ENCODE results near the gene NOL12. TPM values are rescaled to one million over a fixed set of nuclear protein-coding genes. Genes with fewer than 3 reads are reported as not detected.
A peak's percentile ranks its signal among the peaks of the same experiment; 100 is the strongest.

NOL12 gene
- total and polyA plus RNA-seq, 4 donors: 6.9 to 16.5 (median 11.4) TPM

GRCh38 chr22:37739611-37740049 is 53.5 kb downstream of the NOL12 start:
- Histone ChIP-seq H3K4me1 (ENCODE audit: control insufficient read depth in 4 of 4, insufficient read depth in 4 of 4, low read length in 3 of 4) (peaks cover 8 to 28% (median 14%) of the 10 kb centered on the region in 4 donors), H3K4me3 (ENCODE audit: low read depth in 1 of 3, low read length in 3 of 3) (no peak overlapping the region), H3K9me3 (ENCODE audit: control insufficient read depth in 4 of 4, low read length in 3 of 4) (no peaks in the 10 kb centered on the region), H3K27me3 (ENCODE audit: control insufficient read depth in 4 of 4, insufficient read depth in 4 of 4, low read length in 3 of 4) (no peaks in the 10 kb centered on the region), H3K9ac (ENCODE audit: low read depth in 1 of 2, low read length in 2 of 2) (no peak overlapping the region), H3K36me3 (ENCODE audit: control insufficient read depth in 4 of 4, insufficient read depth in 3 of 4, low read depth in 1 of 4, low read length in 3 of 4) (no peaks in the 10 kb centered on the region), H3K27ac (ENCODE audit: low read depth in 1 of 2, low read length in 2 of 2) (peak overlapping the region in 1 of 2 donors; percentile 47)
- no peak for TF ChIP-seq CTCF (IDR thresholded peaks at IDR 0.05; ENCODE audit: low read depth, low read length, missing input control)
- WGBS: 90% methylated on average over 17 of the region's 17 CpGs
- DNase-seq (ENCODE audit: low spot score): no peak

- Histone ChIP-seq H3K9me3 (ENCODE audit: control insufficient read depth in 4 of 4, low read length in 3 of 4) (no peaks in the 10 kb centered on the region), H3K4me1 (ENCODE audit: control insufficient read depth in 4 of 4, insufficient read depth in 4 of 4, low read length in 3 of 4) (peaks cover 6 to 25% (median 13%) of the 10 kb centered on the region in 4 donors)
Observed at GRCh38 chr22:37740455-37741311, 54.5 kb downstream of the NOL12 start.

More at GRCh38 chr22:37740455-37741311, 54.5 kb downstream of the NOL12 start:
- DNase-seq (ENCODE audit: low spot score): no peak
- Histone ChIP-seq H3K9ac (ENCODE audit: low read depth in 1 of 2, low read length in 2 of 2) (no peak overlapping the region), H3K4me3 (ENCODE audit: low read depth in 1 of 3, low read length in 3 of 3) (no peak overlapping the region), H3K27me3 (ENCODE audit: control insufficient read depth in 4 of 4, insufficient read depth in 4 of 4, low read length in 3 of 4) (no peaks in the 10 kb centered on the region), H3K27ac (ENCODE audit: low read depth in 1 of 2, low read length in 2 of 2) (no peak overlapping the region), H3K36me3 (ENCODE audit: control insufficient read depth in 4 of 4, insufficient read depth in 3 of 4, low read depth in 1 of 4, low read length in 3 of 4) (no peaks in the 10 kb centered on the region)
- 85% methylated on average over 22 of the region's 22 CpGs for WGBS
- TF ChIP-seq HNF4G (IDR thresholded peaks at IDR 0.05): no peak
- no peak for TF ChIP-seq RXRA (IDR thresholded peaks at IDR 0.05)
- no peak for TF ChIP-seq FOXA2 (IDR thresholded peaks at IDR 0.05)
- no peak for TF ChIP-seq JUND (IDR thresholded peaks at IDR 0.05)
- no peak for TF ChIP-seq YY1 (IDR thresholded peaks at IDR 0.05)
- no peak for TF ChIP-seq ATF3 (IDR thresholded peaks at IDR 0.05)
- TF ChIP-seq SP1 (IDR thresholded peaks at IDR 0.05): no peak
- no peak for TF ChIP-seq REST (IDR thresholded peaks at IDR 0.05)
- no peak for TF ChIP-seq TAF1 (conservative IDR thresholded peaks at IDR 0.05)
- TF ChIP-seq NR2F2 (IDR thresholded peaks at IDR 0.05): no peak
- no peak for TF ChIP-seq FOXA1 (IDR thresholded peaks at IDR 0.05)
- no peak for TF ChIP-seq RAD21 (IDR thresholded peaks at IDR 0.05)
- TF ChIP-seq CTCF (IDR thresholded peaks at IDR 0.05; ENCODE audit: low read depth, low read length, missing input control): no peak
- no peak for TF ChIP-seq GABPA (IDR thresholded peaks at IDR 0.05 in 1 of 2, conservative IDR thresholded peaks at IDR 0.05 in 1 of 2)
- TF ChIP-seq HNF4A (conservative IDR thresholded peaks at IDR 0.05): no peak
- no peak for TF ChIP-seq MAX (IDR thresholded peaks at IDR 0.05)
- TF ChIP-seq EGR1 (IDR thresholded peaks at IDR 0.05; ENCODE audit: low read depth in 2 of 2): no peak
- no peak for TF ChIP-seq ZBTB33 (IDR thresholded peaks at IDR 0.05)

Measured in liver (tissue), 9 donors.